H9 (cell line): ENCODE measurements around the gene PGM3. TPM values are rescaled to one million over a fixed set of nuclear protein-coding genes. Genes with fewer than 3 reads are reported as not detected.

Experiments
- DNase-seq: peaks from one replicate; pipeline ENCODE4 v3.0.0-alpha.2; 2017
- H2AFZ ChIP-seq: one replicate; pipeline ENCODE4 v1.6.1; 2013; ENCODE audit warnings: mild to moderate bottlenecking, low read length, control low read depth, moderate library complexity
- H2AK5ac ChIP-seq: 2 replicates; pipeline ENCODE4 v1.6.1; 2013; ENCODE audit warnings: low read length, control low read depth, mixed read lengths; ENCODE audit not compliant: insufficient read length
- H2BK120ac ChIP-seq: one replicate; pipeline ENCODE4 v1.6.1; 2013; ENCODE audit warnings: low read depth, mild to moderate bottlenecking, low read length, control low read depth, inconsistent platforms; ENCODE audit not compliant: poor library complexity, severe bottlenecking
- H2BK12ac ChIP-seq: 2 replicates; pipeline ENCODE4 v1.6.1; 2013; ENCODE audit warnings: low read length, control low read depth, mixed read lengths, low read depth; ENCODE audit not compliant: insufficient read length
- H2BK15ac ChIP-seq: 2 replicates; pipeline ENCODE4 v1.6.1; 2013; ENCODE audit warnings: low read depth, low read length, control low read depth
- H2BK20ac ChIP-seq: one replicate; pipeline ENCODE4 v1.6.1; 2013; ENCODE audit warnings: low read depth, mild to moderate bottlenecking, low read length, control low read depth, inconsistent platforms; ENCODE audit not compliant: poor library complexity, severe bottlenecking
- H2BK5ac ChIP-seq: 2 replicates; pipeline ENCODE4 v1.6.1; 2013; ENCODE audit warnings: low read length, control low read depth, mixed read lengths; ENCODE audit not compliant: insufficient read length
- H3K14ac ChIP-seq: 2 replicates; pipeline ENCODE4 v1.6.1; 2013; ENCODE audit warnings: low read length, control low read depth; ENCODE audit not compliant: insufficient read depth
- H3K18ac ChIP-seq: 2 replicates; pipeline ENCODE4 v1.6.1; 2013; ENCODE audit warnings: low read depth, mild to moderate bottlenecking, mixed read lengths, low read length, control low read depth; ENCODE audit not compliant: insufficient read length
- H3K23ac ChIP-seq: 2 replicates; pipeline ENCODE4 v1.6.1; 2013; ENCODE audit warnings: low read length, control low read depth, mixed read lengths, low read depth; ENCODE audit not compliant: insufficient read length
- H3K23me2 ChIP-seq: 2 replicates; pipeline ENCODE4 v1.6.1; 2013; ENCODE audit warnings: low read depth, mild to moderate bottlenecking, mixed read lengths, low read length, control low read depth; ENCODE audit not compliant: insufficient read length, poor library complexity, severe bottlenecking
- H3K27ac ChIP-seq: 2 replicates; pipeline ENCODE4 v1.5.1; 2013; ENCODE audit warnings: low read length, control low read depth, mixed read lengths, low read depth; ENCODE audit not compliant: insufficient read length
- H3K27me3 ChIP-seq: 2 replicates; pipeline ENCODE4 v1.6.1; 2013; ENCODE audit warnings: low read length, control low read depth, inconsistent platforms; ENCODE audit not compliant: insufficient read depth
- H3K4ac ChIP-seq: 2 replicates; pipeline ENCODE4 v1.6.1; 2013; ENCODE audit warnings: low read depth, mild to moderate bottlenecking, control low read depth, inconsistent platforms, low read length, moderate library complexity
- H3K4me1 ChIP-seq: 2 replicates; pipeline ENCODE4 v1.6.1; 2013; ENCODE audit warnings: low read length, control low read depth, inconsistent platforms; ENCODE audit not compliant: insufficient read depth
- H3K4me2 ChIP-seq: 2 replicates; pipeline ENCODE4 v1.6.1; 2013; ENCODE audit warnings: low read length, control low read depth, mixed read lengths; ENCODE audit not compliant: insufficient read length, insufficient read depth
- H3K56ac ChIP-seq: 2 replicates; pipeline ENCODE4 v1.6.1; 2013; ENCODE audit warnings: low read depth, mild to moderate bottlenecking, mixed read lengths, low read length, control low read depth; ENCODE audit not compliant: insufficient read length
- H3K79me1 ChIP-seq: 2 replicates; pipeline ENCODE4 v1.6.1; 2013; ENCODE audit warnings: low read depth, mild to moderate bottlenecking, moderate library complexity, low read length, control low read depth, inconsistent platforms; ENCODE audit not compliant: insufficient read depth, poor library complexity, severe bottlenecking
- H3K79me2 ChIP-seq: 2 replicates; pipeline ENCODE4 v1.6.1; 2013; ENCODE audit warnings: low read length, control low read depth, inconsistent platforms; ENCODE audit not compliant: insufficient read depth
- H3K9ac ChIP-seq: 2 replicates; pipeline ENCODE4 v1.6.1; 2013; ENCODE audit warnings: low read length, control low read depth, mixed read lengths; ENCODE audit not compliant: insufficient read length; ENCODE audit errors: extremely low read depth
- H3K9me3 ChIP-seq: one replicate; pipeline ENCODE4 v1.6.1; 2013; ENCODE audit warnings: low read depth, low read length, inconsistent platforms; ENCODE audit not compliant: control insufficient read depth
- H3T11ph ChIP-seq: one replicate; pipeline ENCODE4 v1.6.1; 2013; ENCODE audit warnings: mild to moderate bottlenecking, low read length, control low read depth, inconsistent platforms
- H4K20me1 ChIP-seq: one replicate; pipeline ENCODE4 v1.6.1; 2013; ENCODE audit not compliant: control insufficient read depth, insufficient read length, insufficient read depth
- H4K5ac ChIP-seq: 2 replicates; pipeline ENCODE4 v1.6.1; 2013; ENCODE audit warnings: low read depth, mild to moderate bottlenecking, mixed read lengths, low read length, control low read depth; ENCODE audit not compliant: insufficient read length
- H4K8ac ChIP-seq: replicated peaks from 2 replicates; pipeline ENCODE4 v1.6.1; 2013; ENCODE audit warnings: low read length, control low read depth, mixed read lengths, low read depth; ENCODE audit not compliant: insufficient read length
- H4K91ac ChIP-seq: 2 replicates; pipeline ENCODE4 v1.6.1; 2013; ENCODE audit warnings: low read depth, mild to moderate bottlenecking, moderate library complexity, mixed read lengths, low read length, control low read depth; ENCODE audit not compliant: insufficient read length
- H3K27ac Mint-ChIP-seq, 3 experiments: 2 replicates in 2 of 3; 3 replicates in 1 of 3; pipeline ENCODE4 v1.8.0; 2020 to 2021; ENCODE audit warnings: mixed read lengths in 3 of 3, mild to moderate bottlenecking in 1 of 3, moderate library complexity in 1 of 3
- H3K27me3 Mint-ChIP-seq: 2 replicates; pipeline ENCODE4 v1.8.0; 2021; ENCODE audit warnings: low read depth, mild to moderate bottlenecking, moderate library complexity, mixed read lengths
- H3K36me3 Mint-ChIP-seq, 3 experiments: 2 replicates in 2 of 3; 3 replicates in 1 of 3; pipeline ENCODE4 v1.8.0; 2020 to 2021; ENCODE audit warnings: low read depth in 3 of 3, mixed read lengths in 3 of 3; ENCODE audit not compliant: insufficient read depth in 1 of 3
- H3K4me1 Mint-ChIP-seq, 2 experiments: 2 replicates each; pipeline ENCODE4 v1.8.0; 2020; ENCODE audit warnings: mixed read lengths in 2 of 2
- H3K4me3 Mint-ChIP-seq, 2 experiments: 2 replicates in 1 of 2; 3 replicates in 1 of 2; pipeline ENCODE4 v1.8.0; 2020 to 2021; ENCODE audit warnings: mild to moderate bottlenecking in 2 of 2, mixed read lengths in 2 of 2, moderate library complexity in 1 of 2
- H3K9me3 Mint-ChIP-seq, 2 experiments: 2 replicates in 1 of 2; 3 replicates in 1 of 2; pipeline ENCODE4 v1.8.0; 2020; ENCODE audit warnings: mild to moderate bottlenecking in 2 of 2, mixed read lengths in 2 of 2, moderate library complexity in 1 of 2
- WGBS: extraction: QIAGEN DNeasy Blood & Tissue Kit; methylation state at CpG from one replicate; pipeline ENCODE4 v1.1.7; 2013; ENCODE audit warnings: missing lambda C conversion rate, low lambda C conversion rate, mixed read lengths; ENCODE audit not compliant: insufficient read length; ENCODE audit errors: extremely low coverage; 5-methylcytosine and 5-hydroxymethylcytosine counted together
- total RNA-seq: library from RNA; stranded (reverse); gene quantifications from 2 replicates; pipeline ENCODE4 v1.2.1, GENCODE V29; 2021
- TF ChIP-seq, protein P1 (sequence below): fragments of 200-600 bp; sonication (generic); conservative IDR thresholded peaks from 3 replicates; pipeline ENCODE4 v1.8.0; 2021; ENCODE audit warnings: antibody characterized with exemption, mild to moderate bottlenecking

The PGM3 gene
- total RNA-seq, 1 experiment from 2014 or later, result 69.3 TPM

DNA sequence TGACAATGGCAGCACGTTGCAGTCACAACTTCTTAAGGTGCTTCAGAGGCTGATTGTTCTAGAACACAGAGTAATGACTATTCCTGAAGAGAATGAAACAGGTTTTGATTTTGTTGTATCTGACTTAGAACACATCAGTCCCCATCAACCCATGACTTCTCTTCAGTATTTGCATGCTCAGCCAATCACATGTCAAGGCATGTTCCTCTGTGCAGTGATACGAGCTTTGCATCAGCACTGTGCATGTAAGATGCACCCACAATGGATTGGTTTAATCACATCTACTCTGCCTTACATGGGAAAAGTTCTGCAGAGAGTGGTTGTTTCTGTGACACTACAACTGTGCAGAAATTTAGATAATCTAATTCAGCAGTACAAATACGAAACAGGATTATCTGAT is 54.3 kb downstream of the PGM3 start:
- no peak overlapping the region for H3K4me2 ChIP-seq
- Mint-ChIP-seq H3K36me3 (peaks cover 1 to 23% (median 21%) of the 10 kb centered on the region in 3 experiments; a peak in 5 of 7 replicates), H3K27me3 (no peaks in the 10 kb centered on the region), H3K4me1 (no peaks in the 10 kb centered on the region), H3K4me3 (no peak overlapping the region), H3K9me3 (no peaks in the 10 kb centered on the region), H3K27ac (no peak overlapping the region)
- H3K27ac ChIP-seq, result no peak overlapping the region
- no peaks in the 10 kb centered on the region for H3K79me1 ChIP-seq
- H2AK5ac ChIP-seq, result no peak overlapping the region
- H3K9me3 ChIP-seq, result no peaks in the 10 kb centered on the region
- no peak overlapping the region for H3K14ac ChIP-seq
- H3K79me2 ChIP-seq, result no peaks in the 10 kb centered on the region
- H4K91ac ChIP-seq, result no peak overlapping the region
- no peak overlapping the region for H3K9ac ChIP-seq
- H2BK5ac ChIP-seq, result no peak overlapping the region
- no peak overlapping the region for H2BK15ac ChIP-seq
- DNase-seq, result no peak
- no peaks in the 10 kb centered on the region for H3K23me2 ChIP-seq
- H4K20me1 ChIP-seq, result no peaks in the 10 kb centered on the region
- no peak overlapping the region for H3K56ac ChIP-seq
- no peak overlapping the region for H2BK12ac ChIP-seq
- no peaks in the 10 kb centered on the region for H3K27me3 ChIP-seq
- WGBS, result no CpG with 5 or more reads among the region's 3 CpGs
- H4K8ac ChIP-seq, result no peak overlapping the region
- H3K18ac ChIP-seq, result no peak overlapping the region
- TF ChIP-seq, protein P1, sequence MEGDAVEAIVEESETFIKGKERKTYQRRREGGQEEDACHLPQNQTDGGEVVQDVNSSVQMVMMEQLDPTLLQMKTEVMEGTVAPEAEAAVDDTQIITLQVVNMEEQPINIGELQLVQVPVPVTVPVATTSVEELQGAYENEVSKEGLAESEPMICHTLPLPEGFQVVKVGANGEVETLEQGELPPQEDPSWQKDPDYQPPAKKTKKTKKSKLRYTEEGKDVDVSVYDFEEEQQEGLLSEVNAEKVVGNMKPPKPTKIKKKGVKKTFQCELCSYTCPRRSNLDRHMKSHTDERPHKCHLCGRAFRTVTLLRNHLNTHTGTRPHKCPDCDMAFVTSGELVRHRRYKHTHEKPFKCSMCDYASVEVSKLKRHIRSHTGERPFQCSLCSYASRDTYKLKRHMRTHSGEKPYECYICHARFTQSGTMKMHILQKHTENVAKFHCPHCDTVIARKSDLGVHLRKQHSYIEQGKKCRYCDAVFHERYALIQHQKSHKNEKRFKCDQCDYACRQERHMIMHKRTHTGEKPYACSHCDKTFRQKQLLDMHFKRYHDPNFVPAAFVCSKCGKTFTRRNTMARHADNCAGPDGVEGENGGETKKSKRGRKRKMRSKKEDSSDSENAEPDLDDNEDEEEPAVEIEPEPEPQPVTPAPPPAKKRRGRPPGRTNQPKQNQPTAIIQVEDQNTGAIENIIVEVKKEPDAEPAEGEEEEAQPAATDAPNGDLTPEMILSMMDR, result no peak
- H3T11ph ChIP-seq, result no peak overlapping the region
- no peak overlapping the region for H2BK20ac ChIP-seq
- H3K4ac ChIP-seq, result no peak overlapping the region
- no peak overlapping the region for H2AFZ ChIP-seq
- H2BK120ac ChIP-seq, result no peak overlapping the region
- no peak overlapping the region for H3K23ac ChIP-seq
- no peaks in the 10 kb centered on the region for H3K4me1 ChIP-seq
- H4K5ac ChIP-seq, result no peak overlapping the region
